Spleen (tissue), 11 donors: ENCODE measurements around the gene SLC29A1. TPM values are rescaled to one million over a fixed set of nuclear protein-coding genes. Genes with fewer than 3 reads are reported as not detected.

Experiments
- DNase-seq: peaks from one replicate; pipeline ENCODE4 v3.0.0-alpha.2; 2020
- H3K27ac ChIP-seq, 8 donors: fragments of 200-600 bp; sonication (generic) in 7 of 8; 1 replicate in 4 of 8; 2 replicates in 4 of 8; pipeline versions ENCODE4 v1.5.0 to v1.8.0; 2016 to 2021; ENCODE audit warnings: inconsistent platforms in 4 of 8, mild to moderate bottlenecking in 4 of 8, moderate library complexity in 1 of 8
- H3K27me3 ChIP-seq, 7 donors: fragments of 200-600 bp; sonication (generic) in 6 of 7; replicated peaks in 1 of 7; 1 replicate in 4 of 7; 2 replicates in 3 of 7; pipeline versions ENCODE4 v1.5.0 to v1.8.0; 2016 to 2021; ENCODE audit warnings: inconsistent platforms in 3 of 7, mild to moderate bottlenecking in 1 of 7
- H3K36me3 ChIP-seq, 6 donors: fragments of 200-600 bp; sonication (generic) in 5 of 6; 1 replicate in 4 of 6; 2 replicates in 2 of 6; pipeline versions ENCODE4 v1.5.0 to v1.8.0; 2016 to 2021; ENCODE audit warnings: inconsistent platforms in 2 of 6
- H3K4me1 ChIP-seq, 6 donors: fragments of 200-600 bp; sonication (generic) in 5 of 6; 1 replicate in 3 of 6; 2 replicates in 3 of 6; pipeline versions ENCODE4 v1.5.0 to v1.8.0; 2016 to 2021; ENCODE audit warnings: inconsistent platforms in 3 of 6
- H3K4me3 ChIP-seq, 8 donors: fragments of 200-600 bp; sonication (generic) in 7 of 8; 1 replicate in 4 of 8; 2 replicates in 4 of 8; pipeline versions ENCODE4 v1.5.0 to v1.8.0; 2016 to 2021; ENCODE audit warnings: inconsistent platforms in 4 of 8, mild to moderate bottlenecking in 4 of 8, moderate library complexity in 2 of 8
- H3K9me3 ChIP-seq, 8 donors: fragments of 200-600 bp; sonication (generic) in 7 of 8; 1 replicate in 4 of 8; 2 replicates in 4 of 8; pipeline versions ENCODE4 v1.5.0 to v1.8.0; 2016 to 2021; ENCODE audit warnings: inconsistent platforms in 4 of 8
- CTCF ChIP-seq, 11 experiments: fragments of 200-600 bp in 7 of 11; fragments of 450-650 bp in 4 of 11; sonication (generic) in 4 of 11; IDR thresholded peaks in 8 of 11; conservative IDR thresholded peaks in 3 of 11; 1 replicate in 7 of 11; 2 replicates in 4 of 11; pipeline versions ENCODE4 v1.4.0 to v1.8.0; 2016 to 2021; ENCODE audit warnings: antibody characterized with exemption in 11 of 11, inconsistent platforms in 4 of 11, mild to moderate bottlenecking in 1 of 11
- POLR2A ChIP-seq, 3 donors: fragments of 450-650 bp; IDR thresholded peaks; one replicate each; pipeline ENCODE4 v1.5.1; 2017; ENCODE audit warnings: antibody characterized with exemption in 3 of 3, mild to moderate bottlenecking in 1 of 3
- POLR2AphosphoS5 ChIP-seq, 3 donors: sonication (generic); formaldehyde crosslinking; IDR thresholded peaks; one replicate each; pipeline ENCODE4 v1.5.1; 2017; ENCODE audit warnings: antibody characterized with exemption in 3 of 3
- WGBS, 5 donors: extraction: QIAGEN DNeasy Blood & Tissue Kit in 3 of 5; methylation state at CpG; one replicate each; pipeline versions ENCODE4 v1.1.5 to v1.1.7; 2013 to 2018; 5-methylcytosine and 5-hydroxymethylcytosine counted together
- intact Hi-C: fragments of 100-400 bp; cut with DNase I; formaldehyde crosslinking; loops from one replicate; pipeline ENCODE4 v1.15.0; 2023; ENCODE audit warnings: low total_unique reads
- polyA plus RNA-seq, 3 donors: library from polyadenylated mRNA; stranded (reverse); fragments of 200-250 nt; gene quantifications; one replicate each; pipeline ENCODE4 v1.2.1, GENCODE V29; 2013
- total RNA-seq, 7 donors: library from RNA; depleted of rRNA in 3 of 7; stranded (reverse); fragments of >200 nt in 3 of 7; fragmentation: NEBNext Ultra II Directional in 4 of 7; extraction: Animal tissue kit (Norgen Biotek cat#: 25700) in 4 of 7; gene quantifications; one replicate each; pipeline versions ENCODE4 v1.1.0 to v1.2.1, GENCODE V29; 2016 to 2021
- donor health status: healthy with polysubstance abuse.
- donor health status: DM: no; HTN: no; CAD: no; lungs with moderate emphysema.
- donor health status: DM: no; HTN: no; CAD: no.
- donor health status: Bipolar disorder and iron deficiency.
- donor health status: healthy.
- donor health status: DM: no; HTN: no; CAD: no.
- donor health status: DM: yes; HTN: yes; CAD: no.

The SLC29A1 gene
- total and polyA plus RNA-seq, 10 donors, result 8.5 to 49.4 (median 30.4) TPM

- Histone ChIP-seq H3K27ac (peak overlapping the region in 6 of 8 donors; percentile 91 to 98 (median 96)), H3K27me3 (no peaks in the 10 kb centered on the region)
- intact Hi-C loops, result no loop called here
Observed at GRCh38 chr6:44255105-44255808, 31.9 kb downstream of the SLC29A1 start.

GRCh38 chr6:44255871-44256774, 32.7 kb downstream of the SLC29A1 start:
- Histone ChIP-seq H3K27ac (peak overlapping the region; percentile 91 to 98 (median 94)), H3K4me3 (peak overlapping the region; percentile 78 to 98 (median 88)), H3K9me3 (no peaks in the 10 kb centered on the region), H3K4me1 (peaks cover 23 to 98% (median 81%) of the 10 kb centered on the region in 6 donors), H3K27me3 (no peaks in the 10 kb centered on the region), H3K36me3 (peaks cover 5 to 81% (median 71%) of the 10 kb centered on the region in 6 donors)
- WGBS, 5 donors, result 22 to 31% (median 26%) methylated on average over 14 to 15 of the region's 15 CpGs
- DNase-seq, result peak; percentile 79
- intact Hi-C loops, result no loop called here
- TF ChIP-seq POLR2A (IDR thresholded peaks at IDR 0.05) (no peak), POLR2AphosphoS5 (IDR thresholded peaks at IDR 0.05) (no peak), CTCF (IDR thresholded peaks at IDR 0.05 in 8 of 11, conservative IDR thresholded peaks at IDR 0.05 in 3 of 11) (no peak)

More at GRCh38 chr6:44255105-44255808, 31.9 kb downstream of the SLC29A1 start:
- DNase-seq, result peak; percentile 72
- H3K9me3 ChIP-seq, result no peaks in the 10 kb centered on the region
- 69 to 83% (median 72%) methylated on average over 15 to 16 of the region's 16 CpGs for WGBS, 5 donors
- peaks cover 24 to 98% (median 82%) of the 10 kb centered on the region in 6 donors for H3K4me1 ChIP-seq
- TF ChIP-seq CTCF (IDR thresholded peaks at IDR 0.05 in 8 of 11, conservative IDR thresholded peaks at IDR 0.05 in 3 of 11), result no peak
- peak; percentile 46 to 55 (median 50) for TF ChIP-seq POLR2AphosphoS5 (IDR thresholded peaks at IDR 0.05)
- no peak for TF ChIP-seq POLR2A (IDR thresholded peaks at IDR 0.05)
- H3K4me3 ChIP-seq, result peak overlapping the region in 1 of 8 donors; percentile 98
- peaks cover 7 to 82% (median 75%) of the 10 kb centered on the region in 6 donors for H3K36me3 ChIP-seq

GRCh38 chr6:44256775-44257024, 33.3 kb downstream of the SLC29A1 start:
- Histone ChIP-seq H3K27ac (peak overlapping the region; percentile 91 to 98 (median 94)), H3K27me3 (no peaks in the 10 kb centered on the region), H3K36me3 (peaks cover 7 to 81% (median 70%) of the 10 kb centered on the region in 6 donors), H3K9me3 (no peaks in the 10 kb centered on the region), H3K4me3 (peak overlapping the region; percentile 78 to 98 (median 88)), H3K4me1 (peaks cover 29 to 98% (median 84%) of the 10 kb centered on the region in 6 donors)
- 1 to 3% (median 1%) methylated on average over 10 to 12 of the region's 12 CpGs for WGBS, 5 donors
- intact Hi-C loops, result no loop called here
- no peak for DNase-seq
- TF ChIP-seq CTCF (IDR thresholded peaks at IDR 0.05 in 8 of 11, conservative IDR thresholded peaks at IDR 0.05 in 3 of 11), result peak in 1 of 11 experiments; percentile 5
- no peak for TF ChIP-seq POLR2A (IDR thresholded peaks at IDR 0.05)
- TF ChIP-seq POLR2AphosphoS5 (IDR thresholded peaks at IDR 0.05), result no peak
